Choroid plexus epithelial cell (primary cell): ENCODE measurements around the gene ANKRD30B.
"Not testable (repeated sequence)": the region's sequence is repeated elsewhere in the genome, so short reads cannot be mapped to it uniquely, and the experiment has no call there.

Experiments used
- DNase-seq: peaks from one replicate; pipeline ENCODE4 v3.0.0-alpha.2; 2010; ENCODE audit warnings: low read depth
- H3K4me3 ChIP-seq: 2 replicates; pipeline ENCODE4 v1.5.1; 2011; ENCODE audit warnings: low read depth, mild to moderate bottlenecking, control low read depth, low read length, moderate library complexity
- TF ChIP-seq, protein P1 (sequence below): conservative IDR thresholded peaks from 2 replicates; pipeline ENCODE4 v1.5.1; 2011; ENCODE audit warnings: low read depth, mild to moderate bottlenecking, control low read depth, inconsistent platforms, low read length, moderate library complexity

Gene ANKRD30B, protein sequence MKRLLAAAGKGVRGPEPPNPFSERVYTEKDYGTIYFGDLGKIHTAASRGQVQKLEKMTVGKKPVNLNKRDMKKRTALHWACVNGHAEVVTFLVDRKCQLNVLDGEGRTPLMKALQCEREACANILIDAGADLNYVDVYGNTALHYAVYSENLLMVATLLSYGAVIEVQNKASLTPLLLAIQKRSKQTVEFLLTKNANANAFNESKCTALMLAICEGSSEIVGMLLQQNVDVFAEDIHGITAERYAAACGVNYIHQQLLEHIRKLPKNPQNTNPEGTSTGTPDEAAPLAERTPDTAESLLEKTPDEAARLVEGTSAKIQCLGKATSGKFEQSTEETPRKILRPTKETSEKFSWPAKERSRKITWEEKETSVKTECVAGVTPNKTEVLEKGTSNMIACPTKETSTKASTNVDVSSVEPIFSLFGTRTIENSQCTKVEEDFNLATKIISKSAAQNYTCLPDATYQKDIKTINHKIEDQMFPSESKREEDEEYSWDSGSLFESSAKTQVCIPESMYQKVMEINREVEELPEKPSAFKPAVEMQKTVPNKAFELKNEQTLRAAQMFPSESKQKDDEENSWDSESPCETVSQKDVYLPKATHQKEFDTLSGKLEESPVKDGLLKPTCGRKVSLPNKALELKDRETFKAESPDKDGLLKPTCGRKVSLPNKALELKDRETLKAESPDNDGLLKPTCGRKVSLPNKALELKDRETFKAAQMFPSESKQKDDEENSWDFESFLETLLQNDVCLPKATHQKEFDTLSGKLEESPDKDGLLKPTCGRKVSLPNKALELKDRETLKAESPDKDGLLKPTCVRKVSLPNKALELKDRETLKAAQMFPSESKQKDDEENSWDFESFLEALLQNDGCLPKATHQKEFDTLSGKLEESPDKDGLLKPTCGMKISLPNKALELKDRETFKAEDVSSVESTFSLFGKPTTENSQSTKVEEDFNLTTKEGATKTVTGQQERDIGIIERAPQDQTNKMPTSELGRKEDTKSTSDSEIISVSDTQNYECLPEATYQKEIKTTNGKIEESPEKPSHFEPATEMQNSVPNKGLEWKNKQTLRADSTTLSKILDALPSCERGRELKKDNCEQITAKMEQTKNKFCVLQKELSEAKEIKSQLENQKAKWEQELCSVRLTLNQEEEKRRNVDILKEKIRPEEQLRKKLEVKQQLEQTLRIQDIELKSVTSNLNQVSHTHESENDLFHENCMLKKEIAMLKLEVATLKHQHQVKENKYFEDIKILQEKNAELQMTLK (N-terminal part only)

DNA sequence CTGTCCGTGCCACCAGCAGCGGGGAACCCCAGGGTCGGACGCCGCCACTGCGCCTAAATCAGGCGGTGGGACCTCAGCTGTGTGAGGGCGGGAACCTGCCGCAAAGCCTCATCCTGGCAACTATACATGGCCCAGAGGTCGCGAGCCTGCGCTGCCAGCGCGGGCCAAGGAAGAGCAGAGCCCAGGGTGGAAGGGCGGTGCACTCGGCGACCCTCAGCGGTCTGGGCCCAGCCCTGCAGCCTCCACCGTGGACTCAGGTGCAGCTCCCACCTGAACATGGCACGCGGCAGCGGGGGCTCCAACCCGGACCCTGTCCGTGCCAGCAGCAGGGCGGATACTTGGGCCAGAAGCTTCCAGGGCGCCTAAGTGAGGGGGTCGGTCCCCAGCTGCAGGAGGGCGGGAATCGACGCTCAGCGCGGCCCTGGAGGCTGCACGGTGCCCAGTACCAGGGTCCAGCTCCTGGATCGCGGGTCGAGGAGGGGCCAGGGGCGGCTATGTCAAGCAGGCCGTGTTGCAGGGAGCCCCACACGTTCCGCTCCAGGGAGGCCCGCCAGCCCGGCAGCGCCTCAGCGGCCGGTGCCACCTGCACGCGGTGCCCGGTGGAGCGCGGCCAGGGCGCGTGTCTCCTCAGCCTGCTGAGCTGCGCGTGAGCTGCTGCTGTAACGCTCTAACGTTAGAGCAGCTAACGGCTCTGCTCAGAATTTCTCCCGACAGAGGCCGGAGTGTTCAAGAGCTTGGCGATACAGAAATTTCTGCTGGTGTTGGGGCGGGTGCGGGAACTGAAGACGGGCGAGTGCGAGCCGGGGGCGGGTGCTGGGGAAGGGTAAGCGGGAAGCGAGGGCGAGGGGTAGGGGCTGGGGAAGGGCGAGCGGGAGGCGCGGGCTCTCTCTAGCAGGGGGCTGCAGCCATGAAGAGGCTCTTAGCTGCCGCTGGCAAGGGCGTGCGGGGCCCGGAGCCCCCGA lies at the start of gene ANKRD30B:
ANKRD30B (plus strand) TSS at position 660 of the 962 bp plus-strand sequence; CDS start at position 908, 248 bp downstream.
- H3K4me3 ChIP-seq, result no peak within 1 kb of the TSS
- DNase-seq, result no peak
- TF ChIP-seq, protein P1, sequence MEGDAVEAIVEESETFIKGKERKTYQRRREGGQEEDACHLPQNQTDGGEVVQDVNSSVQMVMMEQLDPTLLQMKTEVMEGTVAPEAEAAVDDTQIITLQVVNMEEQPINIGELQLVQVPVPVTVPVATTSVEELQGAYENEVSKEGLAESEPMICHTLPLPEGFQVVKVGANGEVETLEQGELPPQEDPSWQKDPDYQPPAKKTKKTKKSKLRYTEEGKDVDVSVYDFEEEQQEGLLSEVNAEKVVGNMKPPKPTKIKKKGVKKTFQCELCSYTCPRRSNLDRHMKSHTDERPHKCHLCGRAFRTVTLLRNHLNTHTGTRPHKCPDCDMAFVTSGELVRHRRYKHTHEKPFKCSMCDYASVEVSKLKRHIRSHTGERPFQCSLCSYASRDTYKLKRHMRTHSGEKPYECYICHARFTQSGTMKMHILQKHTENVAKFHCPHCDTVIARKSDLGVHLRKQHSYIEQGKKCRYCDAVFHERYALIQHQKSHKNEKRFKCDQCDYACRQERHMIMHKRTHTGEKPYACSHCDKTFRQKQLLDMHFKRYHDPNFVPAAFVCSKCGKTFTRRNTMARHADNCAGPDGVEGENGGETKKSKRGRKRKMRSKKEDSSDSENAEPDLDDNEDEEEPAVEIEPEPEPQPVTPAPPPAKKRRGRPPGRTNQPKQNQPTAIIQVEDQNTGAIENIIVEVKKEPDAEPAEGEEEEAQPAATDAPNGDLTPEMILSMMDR, result no peak

DNA sequence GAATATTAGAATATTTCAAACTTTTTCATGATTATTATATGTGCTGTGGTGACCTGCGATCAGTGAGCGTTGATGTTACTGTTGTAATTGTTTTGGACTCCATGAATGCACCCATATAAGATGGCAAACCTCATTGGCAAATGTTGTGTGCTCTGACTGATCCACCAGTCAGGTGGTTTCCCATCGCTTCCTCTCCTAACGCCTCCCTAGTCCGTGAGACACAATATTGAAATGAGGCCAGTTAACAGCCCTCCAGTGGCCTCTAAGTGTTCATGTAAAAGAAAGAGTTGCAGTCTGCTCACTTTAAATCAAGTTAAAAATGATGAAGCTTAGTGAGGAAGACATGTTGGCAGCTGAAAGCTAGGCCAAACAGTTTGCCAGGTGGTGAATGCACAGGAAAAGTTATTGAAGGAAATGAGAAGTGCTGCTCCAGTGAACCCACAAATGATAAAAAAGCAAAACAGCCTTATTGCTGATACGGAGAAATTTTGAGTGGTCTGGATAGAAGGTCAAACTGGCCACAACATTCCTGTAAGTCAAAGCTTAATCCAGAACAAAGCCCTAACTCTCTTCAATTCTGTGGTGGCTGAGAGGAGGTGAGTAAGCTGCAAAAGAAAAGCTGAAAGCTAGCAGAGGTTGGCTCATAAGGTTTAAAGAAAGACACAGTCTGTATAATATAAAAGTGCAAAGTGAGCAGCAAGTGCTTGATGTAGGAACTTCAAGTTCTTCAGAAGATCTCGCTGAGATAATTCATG lies 46.5 kb upstream of the ANKRD30B start:
- not testable (repeated sequence) for H3K4me3 ChIP-seq, DNase-seq

DNA sequence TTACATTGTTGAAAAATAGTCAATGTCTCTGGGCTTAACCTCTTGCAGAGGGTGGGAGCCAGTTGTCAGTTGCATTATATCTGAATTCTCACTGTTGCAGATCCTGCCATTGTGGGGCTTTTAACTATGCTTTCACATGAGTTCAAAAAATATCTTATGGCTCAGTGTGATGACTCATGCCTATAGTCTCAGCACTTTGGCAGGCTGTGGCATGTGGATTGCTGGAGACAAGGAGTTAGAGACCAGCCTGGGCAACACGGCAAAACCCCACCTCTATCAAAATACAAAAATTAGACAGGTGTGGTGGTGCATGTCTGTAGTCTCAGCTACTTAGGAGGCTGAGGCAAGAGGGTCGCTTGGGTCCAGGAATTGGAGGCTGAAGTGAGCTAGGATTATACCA lies 38.2 kb upstream of the ANKRD30B start:
- not testable (repeated sequence) for H3K4me3 ChIP-seq, DNase-seq

DNA sequence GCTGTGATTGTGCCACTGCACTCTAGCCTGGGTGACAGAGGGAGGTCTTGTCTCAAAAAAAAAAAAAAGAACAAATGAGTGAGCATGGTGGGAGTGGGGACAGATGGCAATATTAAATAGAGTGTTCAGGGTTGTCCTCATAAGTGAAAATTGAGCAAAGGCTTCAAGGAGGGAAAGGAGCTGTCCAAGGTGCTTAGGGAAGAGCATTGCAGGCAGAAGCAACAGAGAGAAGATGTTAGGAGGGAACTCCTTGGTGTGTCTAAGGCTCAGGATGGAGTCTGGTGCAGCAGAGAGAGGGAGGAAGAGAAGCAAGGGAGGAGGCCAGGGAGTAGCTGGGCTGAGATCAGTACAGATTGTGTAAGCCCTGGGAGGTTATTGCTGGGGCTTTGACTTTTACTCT lies 26.4 kb upstream of the ANKRD30B start:
- not testable (repeated sequence) for DNase-seq, H3K4me3 ChIP-seq

DNA sequence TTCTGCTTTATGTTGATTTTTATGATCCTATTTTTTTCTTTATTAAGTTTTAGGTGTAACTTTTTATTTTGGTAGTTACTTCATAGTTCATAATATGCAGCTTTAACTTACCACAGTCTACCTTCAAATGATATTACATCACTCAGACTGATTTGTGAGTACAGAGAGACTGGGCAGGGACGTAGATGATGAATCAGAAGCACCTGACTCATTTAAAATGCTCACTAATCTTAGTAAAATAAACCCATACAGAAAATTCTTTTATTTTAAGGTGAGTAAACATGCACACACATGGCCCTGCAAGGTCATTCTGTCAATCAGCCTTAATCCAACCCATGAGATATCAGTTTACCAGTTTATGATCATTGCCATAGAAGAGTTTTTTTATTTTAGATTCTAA lies 8.9 kb upstream of the ANKRD30B start:
- not testable (repeated sequence) for DNase-seq

DNA sequence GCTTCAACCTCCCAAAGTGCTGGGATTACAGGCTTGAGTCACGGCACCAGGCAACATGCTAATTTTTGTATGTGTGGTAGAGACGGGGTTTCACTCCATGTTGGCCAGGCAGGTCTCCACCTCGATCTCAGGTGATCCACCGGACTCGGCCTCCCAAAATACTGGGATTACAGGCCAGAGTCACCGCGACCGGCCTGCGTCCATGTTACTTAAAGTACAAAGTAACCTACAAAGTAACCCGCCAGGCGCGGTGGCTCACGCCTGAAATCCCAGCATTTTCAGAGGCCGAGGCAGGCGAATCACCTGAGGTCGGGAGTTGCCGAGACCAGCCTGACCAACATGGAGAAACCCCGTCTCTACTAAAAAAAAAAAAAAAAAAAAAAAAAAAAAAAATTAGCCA lies 1.1 kb upstream of the ANKRD30B start:
- TF ChIP-seq, protein P1, result no peak
- no peak overlapping the region for H3K4me3 ChIP-seq
- no peak for DNase-seq

More for the DNA sequence above, 8.9 kb upstream of the ANKRD30B start:
- H3K4me3 ChIP-seq, result not testable (repeated sequence)

DNA sequence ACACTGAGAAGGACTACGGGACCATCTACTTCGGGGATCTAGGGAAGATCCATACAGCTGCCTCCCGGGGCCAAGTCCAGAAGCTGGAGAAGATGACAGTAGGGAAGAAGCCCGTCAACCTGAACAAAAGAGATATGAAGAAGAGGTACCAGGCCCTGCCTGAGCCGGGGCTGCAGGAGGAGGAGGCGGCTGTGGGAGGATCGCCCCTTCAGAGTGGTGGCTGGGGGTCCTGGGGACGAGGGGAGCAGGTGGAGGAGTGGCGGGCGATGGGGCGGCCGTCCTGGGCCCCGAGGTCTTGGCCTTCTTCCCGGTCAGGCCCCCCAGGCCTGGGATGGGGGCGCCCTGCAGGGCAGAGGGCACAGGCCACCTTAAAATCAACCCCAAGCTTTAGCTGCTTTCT lies 524 bp downstream of the ANKRD30B start:
- TF ChIP-seq, protein P1, result no peak
- no peak for DNase-seq
- H3K4me3 ChIP-seq, result no peak overlapping the region

DNA sequence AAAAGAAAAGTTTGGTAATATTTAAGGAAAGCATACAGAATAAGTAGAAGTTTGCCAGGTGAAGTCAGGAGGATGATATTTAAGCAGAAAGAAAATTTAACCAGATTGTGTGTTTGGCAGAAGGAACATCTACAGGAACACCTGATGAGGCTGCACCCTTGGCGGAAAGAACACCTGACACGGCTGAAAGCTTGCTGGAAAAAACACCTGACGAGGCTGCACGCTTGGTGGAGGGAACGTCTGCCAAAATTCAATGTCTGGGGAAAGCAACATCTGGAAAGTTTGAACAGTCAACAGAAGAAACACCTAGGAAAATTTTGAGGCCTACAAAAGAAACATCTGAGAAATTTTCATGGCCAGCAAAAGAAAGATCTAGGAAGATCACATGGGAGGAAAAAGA lies 15.6 kb downstream of the ANKRD30B start:
- not testable (repeated sequence) for DNase-seq, H3K4me3 ChIP-seq
